Sciatic nerve (tissue), 2 donors: ENCODE results near the gene SCLT1. TPM values are rescaled to one million over a fixed set of nuclear protein-coding genes. Genes with fewer than 3 reads are reported as not detected.

Experiments
- ATAC-seq: fragments of 200-7000 bp; cut with Tn5 transposase; one replicate; pipeline ENCODE4 v1.9.1; 2020; ENCODE audit warnings: mild to moderate bottlenecking, moderate library complexity
- DNase-seq: peaks from one replicate; pipeline ENCODE4 v3.0.0-alpha.2; 2020; ENCODE audit warnings: low spot score
- intact Hi-C: fragments of 100-400 bp; cut with DNase I; formaldehyde crosslinking; loops from one replicate; pipeline ENCODE4 v1.14.2; 2022
- total RNA-seq: library from RNA; stranded (reverse); fragmentation: NEBNext Ultra II Directional; extraction: Animal tissue kit (Norgen Biotek cat#: 25700); gene quantifications from one replicate; pipeline ENCODE4 v1.2.1, GENCODE V29; 2021
- donor health status: DM: no; HTN: no; CAD: no.
- donor health status: DM: no; HTN: no; CAD: no.

Gene SCLT1
- total RNA-seq, 1 donor from 2014 or later: 23.7 TPM

- DNase-seq (no peak), ATAC-seq (no peak)
- intact Hi-C loops: no loop called here
Observed at GRCh38 chr4:128979934-128980333, 113.4 kb downstream of the SCLT1 start.

- intact Hi-C loops: no loop called here
- ATAC-seq: no peak
- no peak for DNase-seq
Observed at GRCh38 chr4:128978985-128979384, 114.4 kb downstream of the SCLT1 start.

GRCh38 chr4:128974136-128974581 lies 119.2 kb downstream of the SCLT1 start:
- intact Hi-C loops: no loop called here
- ATAC-seq (no peak), DNase-seq (no peak)

GRCh38 chr4:128973384-128973783 lies 120.0 kb downstream of the SCLT1 start:
- ATAC-seq (no peak), DNase-seq (no peak)
- intact Hi-C loops: no loop called here

- intact Hi-C loops: no loop called here
- ATAC-seq: no peak
Observed at GRCh38 chr4:128961405-128961804, 131.9 kb downstream of the SCLT1 start.

GRCh38 chr4:128958194-128958593 lies 135.1 kb downstream of the SCLT1 start:
- DNase-seq (no peak), ATAC-seq (peak; percentile 32)
- intact Hi-C loops: no loop called here

More at GRCh38 chr4:128961405-128961804, 131.9 kb downstream of the SCLT1 start:
- DNase-seq: no peak

- DNase-seq (no peak), ATAC-seq (no peak)
- intact Hi-C loops: no loop called here
Observed at GRCh38 chr4:128957459-128957858, 135.9 kb downstream of the SCLT1 start.

GRCh38 chr4:128955751-128956150 lies 137.6 kb downstream of the SCLT1 start:
- intact Hi-C loops: no loop called here
- ATAC-seq (no peak), DNase-seq (no peak)

- ATAC-seq (no peak), DNase-seq (no peak)
- intact Hi-C loops: no loop called here
Observed at GRCh38 chr4:128954941-128955340, 138.4 kb downstream of the SCLT1 start.

GRCh38 chr4:128951316-128951715 lies 142.0 kb downstream of the SCLT1 start:
- no peak for DNase-seq
- no peak for ATAC-seq
- intact Hi-C loops: no loop called here

- ATAC-seq: no peak
- no peak for DNase-seq
- intact Hi-C loops: no loop called here
Observed at GRCh38 chr4:128950796-128951195, 142.5 kb downstream of the SCLT1 start.

- intact Hi-C loops: no loop called here
- ATAC-seq: no peak
Observed at GRCh38 chr4:128946916-128947315, 146.4 kb downstream of the SCLT1 start.

GRCh38 chr4:128942607-128943006 lies 150.7 kb downstream of the SCLT1 start:
- ATAC-seq (peak; percentile 55), DNase-seq (no peak)
- intact Hi-C loops: no loop called here

More at GRCh38 chr4:128946916-128947315, 146.4 kb downstream of the SCLT1 start:
- DNase-seq: no peak

GRCh38 chr4:128940971-128941370 lies 152.4 kb downstream of the SCLT1 start:
- intact Hi-C loops: no loop called here
- DNase-seq: no peak
- no peak for ATAC-seq

GRCh38 chr4:128930051-128930450 lies 163.3 kb downstream of the SCLT1 start:
- intact Hi-C loops: no loop called here
- ATAC-seq (no peak), DNase-seq (no peak)

- intact Hi-C loops: no loop called here
- no peak for ATAC-seq
Observed at GRCh38 chr4:128924951-128925350, 168.4 kb downstream of the SCLT1 start.

GRCh38 chr4:128921954-128922353 lies 171.4 kb downstream of the SCLT1 start:
- ATAC-seq (no peak), DNase-seq (no peak)
- intact Hi-C loops: no loop called here

More at GRCh38 chr4:128924951-128925350, 168.4 kb downstream of the SCLT1 start:
- no peak for DNase-seq

- intact Hi-C loops: no loop called here
- ATAC-seq: no peak
- no peak for DNase-seq
Observed at GRCh38 chr4:128917781-128918180, 175.6 kb downstream of the SCLT1 start.

- DNase-seq (no peak), ATAC-seq (peak; percentile 87)
- intact Hi-C loops: no loop called here
Observed at GRCh38 chr4:128916832-128917231, 176.5 kb downstream of the SCLT1 start.

- ATAC-seq (no peak), DNase-seq (no peak)
- intact Hi-C loops: no loop called here
Observed at GRCh38 chr4:128915544-128915943, 177.8 kb downstream of the SCLT1 start.

GRCh38 chr4:128913228-128913627 lies 180.1 kb downstream of the SCLT1 start:
- intact Hi-C loops: no loop called here
- ATAC-seq (no peak), DNase-seq (no peak)

GRCh38 chr4:128908735-128909134 lies 184.6 kb downstream of the SCLT1 start:
- intact Hi-C loops: no loop called here
- DNase-seq (no peak), ATAC-seq (no peak)
